Ecto neural progenitor cell (in vitro differentiated cells): ENCODE data around the gene SRGAP2C.
"Not testable (repeated sequence)": the region's sequence is repeated elsewhere in the genome, so short reads cannot be mapped to it uniquely, and the experiment has no call there.

Experiments used
- DNase-seq: peaks from one replicate; pipeline ENCODE4 v3.0.0-alpha.2; 2018; ENCODE audit warnings: low spot score

Gene SRGAP2C

GRCh38 chr1:121280699-121281317 lies 96.0 kb downstream of the SRGAP2C start:
- DNase-seq: not testable (repeated sequence)

GRCh38 chr1:121281480-121281879 lies 96.7 kb downstream of the SRGAP2C start:
- not testable (repeated sequence) for DNase-seq

GRCh38 chr1:121283587-121284180 lies 98.9 kb downstream of the SRGAP2C start:
- DNase-seq: not testable (repeated sequence)

GRCh38 chr1:121292590-121292989 lies 107.8 kb downstream of the SRGAP2C start:
- DNase-seq: not testable (repeated sequence)

GRCh38 chr1:121293263-121294204 lies 108.8 kb downstream of the SRGAP2C start:
- DNase-seq: not testable (repeated sequence)

GRCh38 chr1:121294205-121294570 lies 109.4 kb downstream of the SRGAP2C start:
- not testable (repeated sequence) for DNase-seq

GRCh38 chr1:121296563-121296962 lies 111.8 kb downstream of the SRGAP2C start:
- not testable (repeated sequence) for DNase-seq

- DNase-seq: not testable (repeated sequence)
These were observed 113.8 kb downstream of the SRGAP2C start for GRCh38 chr1:121298529-121298928.

GRCh38 chr1:121299514-121300149 lies 114.9 kb downstream of the SRGAP2C start:
- not testable (repeated sequence) for DNase-seq

GRCh38 chr1:121301876-121302275 lies 117.1 kb downstream of the SRGAP2C start:
- not testable (repeated sequence) for DNase-seq

GRCh38 chr1:121307759-121308158 lies 123.0 kb downstream of the SRGAP2C start:
- DNase-seq: not testable (repeated sequence)

GRCh38 chr1:121315509-121315908 lies 130.7 kb downstream of the SRGAP2C start:
- DNase-seq: not testable (repeated sequence)

GRCh38 chr1:121316081-121316480 lies 131.3 kb downstream of the SRGAP2C start:
- DNase-seq: not testable (repeated sequence)

- not testable (repeated sequence) for DNase-seq
These were observed 133.0 kb downstream of the SRGAP2C start for GRCh38 chr1:121317491-121318468.

GRCh38 chr1:121318687-121319086 lies 133.9 kb downstream of the SRGAP2C start:
- not testable (repeated sequence) for DNase-seq

GRCh38 chr1:121321660-121322059 lies 136.9 kb downstream of the SRGAP2C start:
- not testable (repeated sequence) for DNase-seq

GRCh38 chr1:121324726-121325125 lies 140.0 kb downstream of the SRGAP2C start:
- DNase-seq: not testable (repeated sequence)

- DNase-seq: not testable (repeated sequence)
These were observed 147.4 kb downstream of the SRGAP2C start for GRCh38 chr1:121332141-121332540.

- DNase-seq: not testable (repeated sequence)
These were observed 148.1 kb downstream of the SRGAP2C start for GRCh38 chr1:121332599-121333562.

GRCh38 chr1:121337958-121338357 lies 153.2 kb downstream of the SRGAP2C start:
- DNase-seq: not testable (repeated sequence)
